Central memory CD4-positive, alpha-beta T cell (primary cell): Measurements from ENCODE around the gene TEX28.
"Not testable (repeated sequence)": the region's sequence is repeated elsewhere in the genome, so short reads cannot be mapped to it uniquely, and the experiment has no call there.

Experiments used
- DNase-seq: peaks from one replicate; pipeline ENCODE4 v3.0.0; 2022

TEX28 gene

GRCh38 chrX:154239982-154240503 lies 54.9 kb downstream of the TEX28 start:
- DNase-seq = not testable (repeated sequence)

- not testable (repeated sequence) for DNase-seq
Observed at GRCh38 chrX:154238939-154239559, 55.9 kb downstream of the TEX28 start.

- DNase-seq = not testable (repeated sequence)
Observed at GRCh38 chrX:154233620-154234019, 61.3 kb downstream of the TEX28 start.

DNA sequence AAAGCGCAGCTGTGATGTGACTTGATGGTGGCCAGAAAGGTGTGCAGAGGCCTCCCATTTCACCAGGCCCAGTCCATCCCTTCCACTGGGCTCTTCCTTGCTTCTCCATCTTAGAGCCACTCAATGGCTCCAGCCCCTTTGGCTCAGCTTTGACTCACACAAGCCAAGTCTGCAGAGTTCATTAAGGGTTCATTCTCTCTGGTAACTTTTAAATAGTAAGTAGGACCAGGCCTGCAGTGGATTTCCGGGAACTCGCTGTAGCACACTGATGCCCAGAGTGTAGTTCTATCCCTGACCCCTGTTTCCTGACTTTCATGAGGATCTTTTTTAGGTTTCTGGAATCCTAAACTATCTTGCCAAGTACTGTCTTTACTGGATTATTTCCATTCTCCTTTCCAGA lies 63.5 kb downstream of the TEX28 start:
- not testable (repeated sequence) for DNase-seq

DNA sequence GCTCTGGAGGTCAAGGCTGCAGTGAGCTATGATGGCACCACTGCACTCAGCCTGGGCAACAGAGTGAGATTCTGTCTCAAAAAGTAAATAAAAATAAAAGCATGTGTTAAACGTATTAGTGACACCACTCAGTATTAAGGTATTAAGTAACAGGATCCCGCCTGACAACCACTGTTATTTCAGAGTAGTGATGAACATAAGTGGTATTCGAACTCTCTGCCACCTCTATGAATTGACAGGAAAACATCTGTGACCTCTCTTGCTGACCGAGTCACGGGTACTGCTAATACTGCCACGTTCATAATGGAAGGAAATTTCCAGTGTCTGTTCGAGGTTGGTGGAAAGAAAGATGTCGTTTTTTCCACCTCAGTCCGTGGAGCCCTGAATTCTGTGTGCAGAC lies 68.2 kb downstream of the TEX28 start:
- not testable (repeated sequence) for DNase-seq

- not testable (repeated sequence) for DNase-seq
Observed at GRCh38 chrX:154225292-154225691, 69.6 kb downstream of the TEX28 start.
